Renal cortical epithelial cell (primary cell): ENCODE data around the gene ZNF701. TPM values are rescaled to one million over a fixed set of nuclear protein-coding genes. Genes with fewer than 3 reads are reported as not detected.
A peak's percentile ranks its signal among the peaks of the same experiment; 100 is the strongest.
"Not testable (repeated sequence)": the region's sequence is repeated elsewhere in the genome, so short reads cannot be mapped to it uniquely, and the experiment has no call there.

Source experiments
- DNase-seq: peaks from one replicate; pipeline ENCODE4 v3.0.0-alpha.2; 2011; ENCODE audit warnings: low read depth
- total RNA-seq: library from RNA; depleted of rRNA; stranded (reverse); fragments of >200 nt; gene quantifications from 2 replicates; pipeline ENCODE4 v1.2.3, GENCODE V29; 2014

ZNF701 gene
- 13.5 and 33.4 TPM in 2 replicates for total RNA-seq

GRCh38 chr19:52570000-52570861 lies at the start of gene ZNF701:
ZNF701 (plus strand) TSS chr19:52570287; CDS start chr19:52574148, 3,861 bp downstream.
- peak; percentile 81 for DNase-seq

GRCh38 chr19:52522551-52522950 lies 47.5 kb upstream of the ZNF701 start:
- no peak for DNase-seq

- no peak for DNase-seq
Measured at GRCh38 chr19:52524086-52524485, 46.0 kb upstream of the ZNF701 start.

- peak; percentile 83 for DNase-seq
Measured at GRCh38 chr19:52527134-52527955, 42.7 kb upstream of the ZNF701 start, which contains the start of gene ZNF808. ZNF808 (plus strand) TSS chr19:52527668; CDS start chr19:52543285, 15,617 bp downstream.

- no peak for DNase-seq
Measured at GRCh38 chr19:52527956-52528351, 42.1 kb upstream of the ZNF701 start.

- DNase-seq: no peak
Measured at GRCh38 chr19:52532480-52532879, 37.6 kb upstream of the ZNF701 start.

- peak; percentile 23 for DNase-seq
Measured at GRCh38 chr19:52533901-52534300, 36.2 kb upstream of the ZNF701 start.

GRCh38 chr19:52535385-52535770 lies 34.7 kb upstream of the ZNF701 start:
- not testable (repeated sequence) for DNase-seq

- peak; percentile 11 for DNase-seq
Measured at GRCh38 chr19:52535771-52536447, 34.2 kb upstream of the ZNF701 start.

- no peak for DNase-seq
Measured at GRCh38 chr19:52536448-52536800, 33.7 kb upstream of the ZNF701 start.

GRCh38 chr19:52538815-52539214 lies 31.3 kb upstream of the ZNF701 start:
- not testable (repeated sequence) for DNase-seq

- DNase-seq: not testable (repeated sequence)
Measured at GRCh38 chr19:52541176-52541575, 28.9 kb upstream of the ZNF701 start.

GRCh38 chr19:52541608-52542007 lies 28.5 kb upstream of the ZNF701 start:
- no peak for DNase-seq

GRCh38 chr19:52542541-52542940 lies 27.5 kb upstream of the ZNF701 start:
- DNase-seq: not testable (repeated sequence)

- no peak for DNase-seq
Measured at GRCh38 chr19:52542984-52543664, 27.0 kb upstream of the ZNF701 start.

GRCh38 chr19:52554216-52554971 lies 15.7 kb upstream of the ZNF701 start:
- DNase-seq: no peak

- no peak for DNase-seq
Measured at GRCh38 chr19:52557231-52557995, 12.7 kb upstream of the ZNF701 start.

- not testable (repeated sequence) for DNase-seq
Measured at GRCh38 chr19:52558732-52559445, 11.2 kb upstream of the ZNF701 start.

- not testable (repeated sequence) for DNase-seq
Measured at GRCh38 chr19:52561611-52562010, 8.5 kb upstream of the ZNF701 start.
